H1 (cell line): Measurements from ENCODE around the gene ODR4. TPM values are rescaled to one million over a fixed set of nuclear protein-coding genes. Genes with fewer than 3 reads are reported as not detected.

Source experiments
- ASH2L ChIP-seq: fragments of 200-600, 300-600 bp; sonication (generic); IDR thresholded peaks from one replicate; pipeline ENCODE4 v1.7.1; 2017; ENCODE audit warnings: low read length
- CHD2 ChIP-seq: IDR thresholded peaks from 2 replicates; pipeline ENCODE4 v1.6.1; 2012; ENCODE audit warnings: low read length, improper control_type of control experiment
- RNF2 ChIP-seq: fragments of 200-900, 300-1000 bp; sonication (generic); IDR thresholded peaks from 2 replicates; pipeline ENCODE4 v1.7.1; 2016; ENCODE audit warnings: borderline replicate concordance, low read depth, mild to moderate bottlenecking, antibody characterized with exemption, low read length; ENCODE audit not compliant: poor library complexity, severe bottlenecking; ENCODE audit errors: missing control alignments
- polyA plus RNA-seq, 7 experiments: library from polyadenylated mRNA; depleted of rRNA in 3 of 7; stranded (reverse) in 5 of 7; unstranded in 2 of 7; fragments of >200 nt in 5 of 7; fragments of 200-250 nt in 2 of 7; gene quantifications; 1 replicate in 5 of 7; 2 replicates in 1 of 7; 4 replicates in 1 of 7; pipeline versions ENCODE4 v1.2.1 to v1.2.3, GENCODE V29; 2011 to 2013; ENCODE audit warnings: missing spikeins in 2 of 7, mixed read lengths in 2 of 7
- total RNA-seq: library from RNA; stranded (reverse); fragmentation: NEBNext Ultra II Directional; extraction: Animal tissue kit (Norgen Biotek cat#: 25700); gene quantifications from 2 replicates; pipeline ENCODE4 v1.2.1, GENCODE V29; 2021

ODR4 gene
- total and polyA plus RNA-seq, 2 of the 8 experiments (the other 6 are each of a cell fraction or from before 2014, with no cell fraction given) = 4.1 to 14.1 TPM

DNA sequence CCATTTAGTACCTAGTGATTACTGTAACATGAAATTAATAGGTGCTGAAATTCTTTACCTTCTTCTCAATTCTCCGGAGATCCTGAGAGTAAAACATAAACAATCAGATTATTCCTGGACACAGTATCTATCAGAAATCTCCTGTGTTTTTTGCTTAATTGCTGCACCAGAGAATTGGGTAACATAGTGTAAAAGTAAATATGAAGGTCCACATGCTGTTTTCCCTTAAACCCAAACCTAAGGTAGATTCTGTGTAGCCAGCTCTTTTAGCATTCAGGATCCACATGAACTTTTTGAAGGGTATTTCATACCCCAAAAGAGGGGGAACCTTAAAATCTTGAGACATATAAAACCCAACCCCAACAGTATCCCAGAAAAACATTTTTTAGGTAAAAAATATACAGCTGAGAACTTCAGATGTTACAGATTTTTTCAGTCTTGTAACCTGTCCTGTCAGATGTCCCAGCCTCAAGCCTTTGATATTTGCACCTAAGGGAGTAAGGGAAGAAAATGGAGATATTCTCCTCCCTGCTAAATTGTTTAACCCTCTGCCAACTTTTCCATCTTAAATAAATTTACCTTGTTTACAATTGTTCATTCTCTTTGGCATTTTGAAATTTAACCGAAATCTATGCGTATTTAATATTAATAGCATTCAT lies 11.2 kb downstream of the ODR4 start (continued):
- TF ChIP-seq RNF2 = no peak
- TF ChIP-seq ASH2L = no peak
- no peak for TF ChIP-seq CHD2
